Neutrophil (primary cell): ENCODE results near the gene FBRSL1.

ENCODE experiments used
- H3K27ac ChIP-seq: fragments of 200-600 bp; sonication (generic); 2 replicates; pipeline ENCODE4 v1.5.1; 2016; ENCODE audit warnings: mild to moderate bottlenecking, moderate library complexity
- H3K27me3 ChIP-seq: fragments of 200-600 bp; sonication (generic); 2 replicates; pipeline ENCODE4 v1.6.0; 2016; ENCODE audit warnings: mild to moderate bottlenecking
- H3K36me3 ChIP-seq: fragments of 200-600 bp; sonication (generic); 2 replicates; pipeline ENCODE4 v1.5.1; 2017
- H3K4me1 ChIP-seq, 2 experiments: fragments of 200-600 bp in 1 of 2; sonication (generic) in 1 of 2; 1 replicate in 1 of 2; 2 replicates in 1 of 2; pipeline versions ENCODE4 v1.5.1 to v1.6.1; 2013 to 2016; ENCODE audit warnings: low read depth in 1 of 2, low read length in 1 of 2, mild to moderate bottlenecking in 1 of 2, moderate library complexity in 1 of 2; ENCODE audit not compliant: control insufficient read depth in 1 of 2, insufficient read depth in 1 of 2
- H3K4me3 ChIP-seq, 2 experiments: fragments of 200-600 bp in 1 of 2; sonication (generic) in 1 of 2; 1 replicate in 1 of 2; 2 replicates in 1 of 2; pipeline ENCODE4 v1.5.1; 2013 to 2016; ENCODE audit warnings: low read depth in 1 of 2, low read length in 1 of 2, mild to moderate bottlenecking in 1 of 2, moderate library complexity in 1 of 2
- H3K9me3 ChIP-seq: fragments of 200-600 bp; sonication (generic); 2 replicates; pipeline ENCODE4 v1.5.1; 2016
- TF ChIP-seq, protein P1 (sequence below): fragments of 200-600 bp; sonication (generic); IDR thresholded peaks from 2 replicates; pipeline ENCODE4 v1.5.1; 2016; ENCODE audit warnings: antibody characterized with exemption

The FBRSL1 gene

DNA sequence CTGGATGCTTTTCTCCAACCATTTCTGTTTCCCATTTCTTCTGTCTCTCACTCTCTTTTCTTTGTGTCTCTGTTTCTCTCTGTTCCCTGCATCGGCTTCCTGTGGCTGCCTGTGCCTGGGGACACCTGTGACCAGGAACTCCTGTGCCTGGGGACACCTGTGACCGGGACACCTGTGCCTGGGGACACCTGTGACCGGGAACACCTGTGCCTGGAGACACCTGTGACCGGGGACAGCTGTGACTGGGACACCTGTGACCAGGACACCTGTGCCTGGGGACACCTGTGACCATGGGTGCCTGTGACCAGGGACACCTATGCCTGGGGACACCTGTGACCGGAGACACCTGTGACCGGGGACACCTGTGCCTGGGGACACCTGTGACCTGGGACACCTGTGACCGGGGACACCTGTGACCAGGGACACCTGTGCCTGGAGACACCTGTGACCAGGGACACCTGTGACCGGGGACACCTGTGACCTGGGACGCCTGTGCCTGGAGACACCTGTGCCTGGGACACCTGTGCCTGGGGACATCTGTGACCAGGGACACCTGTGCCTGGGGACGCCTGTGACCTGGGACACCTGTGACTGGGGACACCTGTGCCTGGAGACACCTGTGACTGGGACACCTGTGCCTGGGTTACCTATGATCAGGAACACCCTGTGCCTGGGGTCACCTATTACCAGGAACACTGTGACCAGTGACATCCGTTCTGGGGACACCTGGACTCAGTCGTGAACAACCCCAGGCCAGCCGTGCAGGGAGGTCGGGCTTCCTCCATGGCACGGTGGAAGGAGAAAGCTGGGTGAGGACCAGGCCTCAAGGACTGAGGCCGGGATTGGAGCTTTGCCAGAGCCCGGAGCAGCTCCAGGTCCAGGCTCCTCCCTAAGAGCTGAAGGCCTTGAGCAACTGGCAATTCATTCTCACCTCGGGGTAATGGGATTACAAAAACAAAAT lies 23.4 kb upstream of the FBRSL1 start:
- TF ChIP-seq, protein P1, sequence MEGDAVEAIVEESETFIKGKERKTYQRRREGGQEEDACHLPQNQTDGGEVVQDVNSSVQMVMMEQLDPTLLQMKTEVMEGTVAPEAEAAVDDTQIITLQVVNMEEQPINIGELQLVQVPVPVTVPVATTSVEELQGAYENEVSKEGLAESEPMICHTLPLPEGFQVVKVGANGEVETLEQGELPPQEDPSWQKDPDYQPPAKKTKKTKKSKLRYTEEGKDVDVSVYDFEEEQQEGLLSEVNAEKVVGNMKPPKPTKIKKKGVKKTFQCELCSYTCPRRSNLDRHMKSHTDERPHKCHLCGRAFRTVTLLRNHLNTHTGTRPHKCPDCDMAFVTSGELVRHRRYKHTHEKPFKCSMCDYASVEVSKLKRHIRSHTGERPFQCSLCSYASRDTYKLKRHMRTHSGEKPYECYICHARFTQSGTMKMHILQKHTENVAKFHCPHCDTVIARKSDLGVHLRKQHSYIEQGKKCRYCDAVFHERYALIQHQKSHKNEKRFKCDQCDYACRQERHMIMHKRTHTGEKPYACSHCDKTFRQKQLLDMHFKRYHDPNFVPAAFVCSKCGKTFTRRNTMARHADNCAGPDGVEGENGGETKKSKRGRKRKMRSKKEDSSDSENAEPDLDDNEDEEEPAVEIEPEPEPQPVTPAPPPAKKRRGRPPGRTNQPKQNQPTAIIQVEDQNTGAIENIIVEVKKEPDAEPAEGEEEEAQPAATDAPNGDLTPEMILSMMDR = no peak
- H3K36me3 ChIP-seq = no peaks in the 10 kb centered on the region
- peaks cover 4 to 5% of the 10 kb centered on the region in 2 experiments for H3K4me1 ChIP-seq
- no peak overlapping the region for H3K4me3 ChIP-seq
- peaks cover 43% of the 10 kb centered on the region for H3K27me3 ChIP-seq
- H3K9me3 ChIP-seq = no peaks in the 10 kb centered on the region
- H3K27ac ChIP-seq = no peak overlapping the region

DNA sequence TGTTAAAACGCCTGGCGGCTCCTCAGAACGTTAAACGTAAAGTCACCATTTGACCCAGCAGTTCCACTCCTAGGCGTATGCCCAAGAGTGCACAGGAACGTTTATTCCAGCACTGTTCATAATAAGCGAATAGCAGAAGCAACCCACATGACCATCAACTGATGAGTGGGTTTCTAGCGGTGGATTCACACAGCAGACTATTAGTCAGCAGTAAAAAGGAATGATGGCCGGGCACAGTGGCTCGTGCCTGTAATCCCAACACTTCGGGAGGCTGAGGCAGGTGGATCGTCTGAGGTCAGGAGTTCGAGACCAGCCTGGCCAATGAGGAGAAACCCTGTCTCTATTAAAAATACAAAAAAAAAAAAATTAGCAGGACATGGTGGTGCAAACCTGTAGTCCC lies 22.4 kb upstream of the FBRSL1 start:
- TF ChIP-seq, protein P1 = no peak
- Histone ChIP-seq H3K27ac (no peak overlapping the region), H3K36me3 (no peaks in the 10 kb centered on the region), H3K4me1 (peaks cover 4 to 5% of the 10 kb centered on the region in 2 experiments), H3K9me3 (no peaks in the 10 kb centered on the region), H3K4me3 (no peak overlapping the region), H3K27me3 (peaks cover 44% of the 10 kb centered on the region)

DNA sequence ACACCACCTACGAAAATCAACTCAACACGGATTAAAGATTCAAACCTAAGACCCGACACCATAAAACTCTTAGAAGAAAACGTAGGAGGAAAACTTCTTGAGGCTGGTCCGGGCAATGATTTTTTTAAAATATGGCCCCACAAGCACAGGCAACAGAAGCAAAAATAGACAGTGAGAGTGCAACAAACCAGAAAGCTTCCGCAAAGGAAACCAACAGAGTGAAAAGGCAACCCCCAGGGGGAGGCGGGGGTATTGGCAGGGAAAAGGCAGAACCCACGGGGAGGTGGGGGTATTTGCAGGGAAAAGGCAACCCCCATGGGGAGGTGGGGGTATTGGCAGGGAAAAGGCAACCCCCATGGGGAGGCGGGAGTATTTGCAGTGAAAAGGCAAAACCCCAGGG lies 20.5 kb upstream of the FBRSL1 start:
- TF ChIP-seq, protein P1 = no peak
- peaks cover 44% of the 10 kb centered on the region for H3K27me3 ChIP-seq
- H3K27ac ChIP-seq = no peak overlapping the region
- no peak overlapping the region for H3K4me3 ChIP-seq
- peaks cover 4 to 5% of the 10 kb centered on the region in 2 experiments for H3K4me1 ChIP-seq
- no peaks in the 10 kb centered on the region for H3K36me3 ChIP-seq
- H3K9me3 ChIP-seq = no peaks in the 10 kb centered on the region

DNA sequence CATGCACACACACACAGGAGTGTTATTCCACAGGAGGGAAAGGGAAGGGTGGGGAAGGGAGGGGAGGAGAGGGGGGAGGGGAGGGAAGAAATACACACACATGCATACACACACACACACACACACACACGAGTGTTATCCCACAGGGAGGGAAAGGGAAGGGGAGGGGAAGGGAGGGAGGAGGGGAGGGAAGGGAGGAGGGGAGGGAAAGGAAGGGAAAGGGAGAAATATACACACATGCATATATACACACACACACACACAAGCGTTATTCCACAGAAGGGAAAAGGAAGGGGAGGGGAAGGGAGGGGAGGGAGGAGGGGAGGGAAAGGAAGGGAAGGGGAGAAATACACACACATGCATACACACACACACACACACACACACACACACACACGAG lies 19.6 kb upstream of the FBRSL1 start:
- H3K36me3 ChIP-seq = no peaks in the 10 kb centered on the region
- peaks cover 4 to 5% of the 10 kb centered on the region in 2 experiments for H3K4me1 ChIP-seq
- no peaks in the 10 kb centered on the region for H3K9me3 ChIP-seq
- no peak overlapping the region for H3K4me3 ChIP-seq
- peaks cover 44% of the 10 kb centered on the region for H3K27me3 ChIP-seq
- H3K27ac ChIP-seq = no peak overlapping the region
- TF ChIP-seq, protein P1 = no peak

DNA sequence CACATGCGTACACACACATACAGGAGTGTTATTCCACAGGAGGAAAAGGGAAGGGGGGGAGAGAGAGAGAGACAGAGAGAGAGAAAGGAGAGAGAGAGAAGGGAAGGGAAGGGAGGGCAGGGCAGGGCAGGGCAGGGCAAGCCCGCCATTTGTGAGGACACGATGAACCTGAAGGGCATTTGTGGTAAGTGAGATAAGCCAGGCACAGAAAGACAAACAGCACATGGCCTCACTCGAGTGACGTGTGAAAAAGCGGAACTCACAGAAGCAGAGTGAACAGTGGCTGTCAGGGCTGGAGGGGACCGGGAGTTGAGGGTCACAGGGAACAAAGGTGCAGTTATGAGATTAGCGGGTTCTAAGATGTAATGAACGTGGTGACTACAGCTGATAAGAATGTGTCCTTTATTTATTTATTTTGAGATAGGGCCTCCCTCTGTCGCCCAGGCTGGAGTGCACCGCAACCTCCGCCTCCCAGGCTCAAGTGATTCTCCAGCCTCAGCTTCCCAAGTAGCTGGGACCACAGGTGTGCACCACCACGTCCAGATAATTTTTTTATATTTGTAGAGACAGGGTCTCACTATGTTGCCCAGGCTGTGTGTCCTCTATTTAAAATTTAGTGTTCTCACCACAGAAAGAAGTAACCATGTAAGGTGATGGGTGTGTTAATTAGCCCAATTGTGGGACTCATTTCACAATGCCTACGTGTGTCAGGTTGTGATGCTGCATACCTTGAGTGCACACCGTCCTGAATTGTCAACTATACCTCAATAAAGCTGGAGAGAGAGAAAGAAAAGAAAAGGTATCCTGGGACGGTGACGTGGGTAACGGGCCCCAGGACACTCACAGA lies 18.7 kb upstream of the FBRSL1 start:
- Histone ChIP-seq H3K9me3 (no peaks in the 10 kb centered on the region), H3K27me3 (peaks cover 45% of the 10 kb centered on the region), H3K36me3 (no peaks in the 10 kb centered on the region), H3K4me3 (no peak overlapping the region), H3K27ac (no peak overlapping the region), H3K4me1 (peaks cover 4 to 5% of the 10 kb centered on the region in 2 experiments)
- TF ChIP-seq, protein P1 = no peak
